ENCODE measurements around the gene TMEM140. TPM values are rescaled to one million over a fixed set of nuclear protein-coding genes. Genes with fewer than 3 reads are reported as not detected.

The TMEM140 gene
- total RNA-seq, 2 donors from 2014 or later = 24.5 to 55.2 TPM

DNA sequence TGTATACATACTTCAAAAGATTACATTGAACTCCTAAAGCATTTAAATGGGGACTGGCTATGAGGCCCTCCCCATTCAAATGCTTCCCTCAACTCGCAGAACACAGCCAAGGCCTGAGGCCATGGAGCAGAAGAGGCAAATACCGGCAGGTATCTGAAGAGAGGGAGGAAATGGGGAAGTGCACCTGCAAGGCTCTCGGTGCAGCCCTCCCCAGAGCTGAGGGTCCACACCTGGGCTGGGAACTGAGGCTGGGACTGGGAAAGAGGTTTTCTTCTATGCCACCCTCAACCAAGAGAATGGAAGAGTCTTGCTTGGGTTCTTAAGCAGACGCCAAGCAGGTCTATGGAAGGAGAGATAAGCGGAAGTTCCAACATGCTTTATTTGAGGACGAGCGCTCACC lies 35.6 kb downstream of the TMEM140 start:
- H3K4me1 Mint-ChIP-seq = no peaks in the 10 kb centered on the region
- peaks cover 7% of the 10 kb centered on the region for H3K36me3 Mint-ChIP-seq (ENCODE audit: low read depth)
- DNase-seq (no peak), ATAC-seq (no peak)
- no peak overlapping the region for H3K27ac Mint-ChIP-seq
- peaks cover 7% of the 10 kb centered on the region for H3K9me3 ChIP-seq (ENCODE audit: control insufficient read depth, low read length, poor library complexity, severe bottlenecking)
- no peaks in the 10 kb centered on the region for H3K27me3 Mint-ChIP-seq
- H3K4me3 Mint-ChIP-seq = no peak overlapping the region

DNA sequence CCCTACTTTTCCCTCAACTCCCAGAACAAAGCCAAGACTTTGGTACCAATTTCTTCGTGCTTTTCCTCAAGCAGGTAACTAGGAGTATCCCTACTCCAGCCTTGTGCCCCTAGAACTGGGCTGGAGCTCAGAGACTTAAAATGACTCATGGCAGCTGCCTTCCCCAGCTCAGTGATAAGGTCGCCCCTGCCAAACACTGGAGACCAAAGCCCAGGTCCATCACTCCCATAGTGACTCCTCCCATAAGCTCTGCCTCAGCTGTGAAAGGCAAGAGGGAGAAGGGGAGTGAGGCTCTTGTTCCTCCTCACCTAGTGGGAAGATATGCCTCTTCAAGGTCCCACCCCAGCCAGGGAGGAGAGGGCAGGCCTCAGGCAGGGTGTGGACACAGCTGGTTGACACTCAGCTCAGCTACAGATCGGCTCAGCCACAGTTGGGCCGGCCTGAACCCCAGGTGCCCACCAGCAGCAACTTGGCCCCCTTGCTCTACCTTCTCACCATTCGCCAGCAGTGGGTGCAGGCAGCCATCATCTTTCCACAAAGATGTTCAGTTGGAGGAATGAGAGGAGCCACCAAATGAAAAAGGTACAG lies 36.5 kb downstream of the TMEM140 start:
- peaks cover 7% of the 10 kb centered on the region for H3K36me3 Mint-ChIP-seq (ENCODE audit: low read depth)
- DNase-seq (no peak), ATAC-seq (no peak)
- H3K27me3 Mint-ChIP-seq = no peaks in the 10 kb centered on the region
- H3K4me1 Mint-ChIP-seq = no peaks in the 10 kb centered on the region
- H3K27ac Mint-ChIP-seq = no peak overlapping the region
- H3K9me3 ChIP-seq (ENCODE audit: control insufficient read depth, low read length, poor library complexity, severe bottlenecking) = peaks cover 7% of the 10 kb centered on the region
- H3K4me3 Mint-ChIP-seq = no peak overlapping the region

DNA sequence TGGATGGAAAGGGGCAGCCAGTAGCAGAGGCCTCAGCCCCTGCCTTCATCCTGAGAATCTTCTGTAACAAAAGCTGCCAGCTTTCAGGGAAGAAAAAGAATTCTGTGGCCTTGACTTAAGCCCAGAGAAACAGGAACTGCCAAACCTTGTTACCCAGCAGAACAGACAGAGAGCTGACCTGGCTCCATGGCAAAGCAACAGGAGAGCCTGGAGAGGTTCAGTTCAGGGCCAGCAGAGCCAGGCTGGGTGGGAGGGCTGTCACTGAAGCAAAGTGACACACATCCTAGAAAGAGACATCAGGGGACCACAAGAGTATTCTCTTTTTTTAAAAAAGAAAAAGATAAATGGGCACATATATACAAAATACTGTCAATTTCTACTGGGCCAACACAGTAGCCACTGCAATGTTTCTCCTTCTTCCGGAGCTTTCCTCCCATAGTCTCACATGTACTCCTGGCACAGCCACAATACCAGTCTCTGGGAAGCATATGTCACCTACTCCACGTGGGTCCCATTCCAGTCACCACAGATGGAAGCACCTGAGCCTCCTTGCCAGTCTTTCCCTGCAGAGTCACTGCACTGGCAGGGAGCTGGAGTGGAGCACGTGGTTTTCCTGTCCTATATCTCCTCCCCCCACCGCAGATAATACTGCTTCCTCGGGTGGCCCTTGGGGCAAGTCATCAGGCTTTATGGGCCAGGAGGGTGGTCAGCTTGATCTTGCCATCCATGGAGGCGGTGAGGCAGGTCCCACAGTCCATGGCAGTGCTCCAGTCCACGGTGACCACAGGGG lies 37.8 kb downstream of the TMEM140 start:
- ATAC-seq = no peak
- H3K4me1 Mint-ChIP-seq = peaks cover 5% of the 10 kb centered on the region
- DNase-seq = no peak
- no peaks in the 10 kb centered on the region for H3K27me3 Mint-ChIP-seq
- no peak overlapping the region for H3K27ac Mint-ChIP-seq
- H3K4me3 Mint-ChIP-seq = no peak overlapping the region
- H3K9me3 ChIP-seq (ENCODE audit: control insufficient read depth, low read length, poor library complexity, severe bottlenecking) = peaks cover 5% of the 10 kb centered on the region
- H3K36me3 Mint-ChIP-seq (ENCODE audit: low read depth) = peaks cover 11% of the 10 kb centered on the region

- no peak for DNase-seq
- no peak for ATAC-seq
- H3K4me1 Mint-ChIP-seq = peaks cover 6% of the 10 kb centered on the region
- no peak overlapping the region for H3K4me3 Mint-ChIP-seq
- no peaks in the 10 kb centered on the region for H3K27me3 Mint-ChIP-seq
- no peak overlapping the region for H3K27ac Mint-ChIP-seq
- H3K36me3 Mint-ChIP-seq (ENCODE audit: low read depth) = peaks cover 14% of the 10 kb centered on the region
- no peaks in the 10 kb centered on the region for H3K9me3 ChIP-seq (ENCODE audit: control insufficient read depth, low read length, poor library complexity, severe bottlenecking)
Observed at GRCh38 chr7:135186261-135186540, 38.3 kb downstream of the TMEM140 start.

DNA sequence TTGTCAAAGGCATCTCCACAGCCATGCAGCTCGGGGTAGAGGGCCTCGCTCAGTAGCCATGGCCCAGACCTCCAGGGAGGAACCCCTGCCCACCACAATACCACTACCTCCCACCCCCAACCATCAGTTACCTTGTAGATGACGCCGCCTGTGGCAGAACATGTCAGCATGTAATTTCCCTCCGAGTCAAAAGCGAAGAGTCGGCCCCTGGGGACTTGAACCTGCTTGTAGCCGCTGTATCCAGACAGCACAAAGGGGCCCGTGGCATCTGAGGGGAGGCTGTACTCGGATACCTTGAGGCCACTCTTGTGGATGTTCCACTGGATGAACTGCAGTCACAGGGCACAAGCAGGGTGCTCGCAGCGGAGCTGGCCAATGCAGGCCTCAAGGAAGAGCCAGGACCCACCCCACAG lies 39.0 kb downstream of the TMEM140 start:
- no peak for ATAC-seq
- peaks cover 16% of the 10 kb centered on the region for H3K36me3 Mint-ChIP-seq (ENCODE audit: low read depth)
- no peaks in the 10 kb centered on the region for H3K27me3 Mint-ChIP-seq
- DNase-seq = no peak
- no peak overlapping the region for H3K27ac Mint-ChIP-seq
- H3K4me3 Mint-ChIP-seq = no peak overlapping the region
- peaks cover 6% of the 10 kb centered on the region for H3K4me1 Mint-ChIP-seq
- H3K9me3 ChIP-seq (ENCODE audit: control insufficient read depth, low read length, poor library complexity, severe bottlenecking) = no peaks in the 10 kb centered on the region

- Mint-ChIP-seq H3K4me3 (peak overlapping the region; percentile 22), H3K27ac (no peak overlapping the region), H3K4me1 (peaks cover 6% of the 10 kb centered on the region), H3K27me3 (no peaks in the 10 kb centered on the region), H3K36me3 (ENCODE audit: low read depth) (peaks cover 16% of the 10 kb centered on the region)
- no peak for DNase-seq
- ATAC-seq = peak; percentile 74
- H3K9me3 ChIP-seq (ENCODE audit: control insufficient read depth, low read length, poor library complexity, severe bottlenecking) = no peaks in the 10 kb centered on the region
Observed at GRCh38 chr7:135188298-135188984, 40.6 kb downstream of the TMEM140 start.

DNA sequence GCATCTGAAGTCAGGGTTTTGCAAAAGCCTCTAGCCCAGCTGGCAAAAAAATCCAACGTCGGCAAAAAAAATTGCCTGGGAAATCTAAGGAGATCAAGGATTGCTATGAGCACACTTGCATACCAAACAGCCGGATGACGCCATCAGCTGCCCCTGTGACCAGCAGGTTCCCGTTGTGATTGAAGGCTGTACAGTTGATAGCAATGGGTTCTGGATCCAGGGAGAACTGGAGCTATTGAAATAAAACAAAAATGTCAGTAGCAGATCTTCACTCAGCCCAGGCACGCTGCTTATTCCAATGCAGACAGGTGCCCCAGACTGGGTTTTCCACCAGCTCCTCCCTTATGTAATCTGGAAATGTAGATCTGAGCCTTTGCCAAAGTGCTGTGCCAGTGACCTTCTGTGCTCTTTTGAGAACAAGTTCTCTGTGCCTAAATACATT lies 41.4 kb downstream of the TMEM140 start:
- Mint-ChIP-seq H3K4me3 (no peak overlapping the region), H3K27ac (no peak overlapping the region), H3K27me3 (no peaks in the 10 kb centered on the region), H3K4me1 (peaks cover 6% of the 10 kb centered on the region), H3K36me3 (ENCODE audit: low read depth) (peaks cover 19% of the 10 kb centered on the region)
- no peaks in the 10 kb centered on the region for H3K9me3 ChIP-seq (ENCODE audit: control insufficient read depth, low read length, poor library complexity, severe bottlenecking)
- no peak for DNase-seq
- no peak for ATAC-seq

DNA sequence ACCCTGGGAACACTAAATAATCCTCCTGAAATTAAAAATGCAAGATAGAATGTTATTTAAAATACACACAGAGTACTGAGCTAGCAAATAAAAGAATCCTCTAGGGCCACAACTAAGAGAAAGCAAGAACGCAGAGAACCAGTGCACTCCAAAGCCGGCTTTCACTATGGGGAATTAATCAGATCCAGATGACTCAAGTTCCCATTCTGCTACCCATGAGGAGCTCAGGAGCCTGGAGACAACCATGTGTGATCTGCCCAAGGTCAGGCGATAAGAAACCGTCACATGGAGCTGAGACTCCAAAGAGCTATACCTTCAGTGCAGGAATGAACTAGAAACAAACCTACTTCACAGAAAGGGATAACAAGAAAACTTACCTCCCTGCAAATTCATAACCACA lies 42.1 kb downstream of the TMEM140 start:
- H3K4me3 Mint-ChIP-seq = no peak overlapping the region
- H3K4me1 Mint-ChIP-seq = peaks cover 6% of the 10 kb centered on the region
- H3K36me3 Mint-ChIP-seq (ENCODE audit: low read depth) = peaks cover 19% of the 10 kb centered on the region
- H3K27me3 Mint-ChIP-seq = no peaks in the 10 kb centered on the region
- no peaks in the 10 kb centered on the region for H3K9me3 ChIP-seq (ENCODE audit: control insufficient read depth, low read length, poor library complexity, severe bottlenecking)
- ATAC-seq (no peak), DNase-seq (no peak)
- no peak overlapping the region for H3K27ac Mint-ChIP-seq

- peak overlapping the region; percentile 12 for H3K27ac Mint-ChIP-seq
- no peak overlapping the region for H3K4me3 Mint-ChIP-seq
- no peaks in the 10 kb centered on the region for H3K9me3 ChIP-seq (ENCODE audit: control insufficient read depth, low read length, poor library complexity, severe bottlenecking)
- no peak for ATAC-seq
- peaks cover 6% of the 10 kb centered on the region for H3K4me1 Mint-ChIP-seq
- peaks cover 19% of the 10 kb centered on the region for H3K36me3 Mint-ChIP-seq (ENCODE audit: low read depth)
- no peak for DNase-seq
- H3K27me3 Mint-ChIP-seq = no peaks in the 10 kb centered on the region
Observed at GRCh38 chr7:135190703-135191102, 42.8 kb downstream of the TMEM140 start.

- DNase-seq (no peak), ATAC-seq (no peak)
- H3K27me3 Mint-ChIP-seq = no peaks in the 10 kb centered on the region
- peaks cover 6% of the 10 kb centered on the region for H3K4me1 Mint-ChIP-seq
- no peaks in the 10 kb centered on the region for H3K9me3 ChIP-seq (ENCODE audit: control insufficient read depth, low read length, poor library complexity, severe bottlenecking)
- peaks cover 18% of the 10 kb centered on the region for H3K36me3 Mint-ChIP-seq (ENCODE audit: low read depth)
- H3K4me3 Mint-ChIP-seq = no peak overlapping the region
- no peak overlapping the region for H3K27ac Mint-ChIP-seq
Observed at GRCh38 chr7:135192914-135193536, 45.2 kb downstream of the TMEM140 start.

DNA sequence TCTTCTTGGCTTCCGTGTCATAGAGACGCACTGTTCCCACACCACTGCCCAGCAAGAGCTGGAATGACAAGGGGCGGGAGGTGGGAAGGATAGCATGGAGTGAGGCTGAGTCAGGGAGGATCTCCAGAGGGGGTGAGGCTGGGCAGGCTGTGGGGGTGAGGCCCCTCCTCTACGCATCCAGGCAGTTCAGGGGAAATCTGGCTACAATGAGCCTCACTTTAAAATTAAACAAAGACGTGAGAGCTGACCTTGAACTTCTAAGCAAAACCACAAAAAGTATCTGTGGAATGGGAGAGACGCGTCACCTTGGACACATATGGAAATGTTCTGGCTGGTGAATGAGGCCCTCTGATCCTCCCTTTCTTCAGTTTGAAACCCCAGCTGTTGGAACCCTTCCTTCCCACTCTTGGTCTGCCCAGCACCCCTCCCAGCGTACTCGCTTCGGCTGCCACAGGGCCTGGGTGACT lies 45.8 kb downstream of the TMEM140 start:
- H3K4me1 Mint-ChIP-seq = peaks cover 6% of the 10 kb centered on the region

GRCh38 chr7:135194494-135195095 lies 46.7 kb downstream of the TMEM140 start:
- H3K4me1 Mint-ChIP-seq = peaks cover 6% of the 10 kb centered on the region
- no peak for ATAC-seq

More for the DNA sequence above, 45.8 kb downstream of the TMEM140 start:
- H3K27ac Mint-ChIP-seq = no peak overlapping the region
- no peaks in the 10 kb centered on the region for H3K9me3 ChIP-seq (ENCODE audit: control insufficient read depth, low read length, poor library complexity, severe bottlenecking)
- H3K4me3 Mint-ChIP-seq = peak overlapping the region; percentile 45
- no peak for DNase-seq
- ATAC-seq = no peak
- H3K27me3 Mint-ChIP-seq = no peaks in the 10 kb centered on the region
- peaks cover 16% of the 10 kb centered on the region for H3K36me3 Mint-ChIP-seq (ENCODE audit: low read depth)

GRCh38 chr7:135195156-135195555 lies 47.3 kb downstream of the TMEM140 start:
- peaks cover 20% of the 10 kb centered on the region for H3K36me3 Mint-ChIP-seq (ENCODE audit: low read depth)
- no peak overlapping the region for H3K27ac Mint-ChIP-seq
- DNase-seq = no peak
- H3K27me3 Mint-ChIP-seq = no peaks in the 10 kb centered on the region
- no peak for ATAC-seq
- H3K9me3 ChIP-seq (ENCODE audit: control insufficient read depth, low read length, poor library complexity, severe bottlenecking) = no peaks in the 10 kb centered on the region
- peaks cover 6% of the 10 kb centered on the region for H3K4me1 Mint-ChIP-seq
- no peak overlapping the region for H3K4me3 Mint-ChIP-seq

More at GRCh38 chr7:135194494-135195095, 46.7 kb downstream of the TMEM140 start:
- no peaks in the 10 kb centered on the region for H3K9me3 ChIP-seq (ENCODE audit: control insufficient read depth, low read length, poor library complexity, severe bottlenecking)
- no peak for DNase-seq
- Mint-ChIP-seq H3K27ac (no peak overlapping the region), H3K36me3 (ENCODE audit: low read depth) (peaks cover 20% of the 10 kb centered on the region), H3K4me3 (no peak overlapping the region), H3K27me3 (no peaks in the 10 kb centered on the region)

Measured in T-helper 17 cell (primary cell).